GM18519 (cell line): Measurements from ENCODE around the gene CCDC68.

ENCODE experiments used
- ATAC-seq: cut with Tn5 transposase; IDR thresholded peaks from one replicate; pipeline ENCODE4 v1.9.1; 2021; ENCODE audit warnings: mild to moderate bottlenecking, moderate library complexity; ENCODE audit not compliant: unreplicated experiment, low FRiP score

CCDC68 gene

GRCh38 chr18:54926593-54927325, 32.5 kb downstream of the CCDC68 start:
- ATAC-seq, result no peak

- ATAC-seq, result no peak
These were observed 34.3 kb downstream of the CCDC68 start for GRCh38 chr18:54924948-54925347.

- ATAC-seq, result no peak
These were observed 35.8 kb downstream of the CCDC68 start for GRCh38 chr18:54923339-54923956.

- ATAC-seq, result no peak
These were observed 39.8 kb downstream of the CCDC68 start for GRCh38 chr18:54919412-54919811.

GRCh38 chr18:54918060-54918459, 41.2 kb downstream of the CCDC68 start:
- no peak for ATAC-seq

- ATAC-seq, result no peak
These were observed 42.8 kb downstream of the CCDC68 start for GRCh38 chr18:54916507-54916906.

- no peak for ATAC-seq
These were observed 44.4 kb downstream of the CCDC68 start for GRCh38 chr18:54914816-54915215.

GRCh38 chr18:54911551-54911950, 47.7 kb downstream of the CCDC68 start:
- ATAC-seq, result no peak

GRCh38 chr18:54910161-54910919, 48.9 kb downstream of the CCDC68 start:
- ATAC-seq, result no peak

GRCh38 chr18:54909538-54909937, 49.7 kb downstream of the CCDC68 start:
- ATAC-seq, result no peak

GRCh38 chr18:54906331-54907185, 52.7 kb downstream of the CCDC68 start:
- no peak for ATAC-seq

GRCh38 chr18:54905629-54906028, 53.6 kb downstream of the CCDC68 start:
- ATAC-seq, result no peak

- ATAC-seq, result no peak
These were observed 54.7 kb downstream of the CCDC68 start for GRCh38 chr18:54904581-54904980.

GRCh38 chr18:54900290-54900689, 59.0 kb downstream of the CCDC68 start:
- no peak for ATAC-seq

- no peak for ATAC-seq
These were observed 59.8 kb downstream of the CCDC68 start for GRCh38 chr18:54899500-54899899.

GRCh38 chr18:54888933-54889332, 70.3 kb downstream of the CCDC68 start:
- ATAC-seq, result no peak

- ATAC-seq, result no peak
These were observed 70.9 kb downstream of the CCDC68 start for GRCh38 chr18:54888378-54888777.

GRCh38 chr18:54883816-54884604, 75.3 kb downstream of the CCDC68 start:
- ATAC-seq, result no peak

GRCh38 chr18:54882318-54882717, 76.9 kb downstream of the CCDC68 start:
- no peak for ATAC-seq

GRCh38 chr18:54881229-54881768, 78.0 kb downstream of the CCDC68 start:
- no peak for ATAC-seq
